Lower leg skin (tissue), 4 donors: ENCODE data around the gene CLASRP. TPM values are rescaled to one million over a fixed set of nuclear protein-coding genes. Genes with fewer than 3 reads are reported as not detected.

Experiments
- DNase-seq, 2 donors: peaks; one replicate each; pipeline ENCODE4 v3.0.0-alpha.2; 2019; ENCODE audit warnings: low spot score in 2 of 2
- H3K4me3 ChIP-seq: fragments of 200-600 bp; sonication (generic); 2 replicates; pipeline ENCODE4 v1.5.1; 2017; ENCODE audit warnings: mild to moderate bottlenecking, low read depth; ENCODE audit not compliant: poor library complexity, severe bottlenecking
- POLR2A ChIP-seq, 2 donors: fragments of 450-650 bp; IDR thresholded peaks; one replicate each; pipeline ENCODE4 v1.6.1; 2016 to 2017; ENCODE audit warnings: antibody characterized with exemption in 2 of 2, mild to moderate bottlenecking in 1 of 2, moderate library complexity in 1 of 2
- WGBS, 2 donors: methylation state at CpG; one replicate each; pipeline ENCODE4 v1.1.5; 2018; 5-methylcytosine and 5-hydroxymethylcytosine counted together
- intact Hi-C: fragments of 100-400 bp; cut with DNase I; formaldehyde crosslinking; loops from one replicate; pipeline ENCODE4 v1.15.0; 2023; ENCODE audit warnings: low total_unique reads
- total RNA-seq, 4 donors: library from RNA; depleted of rRNA; stranded (reverse); fragments of >200 nt; gene quantifications; one replicate each; pipeline ENCODE4 v1.1.0, GENCODE V29; 2016
- TF ChIP-seq, protein P1 (sequence below), 3 donors: fragments of 450-650 bp; IDR thresholded peaks; one replicate each; pipeline ENCODE4 v1.5.1; 2016; ENCODE audit warnings: antibody characterized with exemption in 3 of 3, mild to moderate bottlenecking in 3 of 3, moderate library complexity in 2 of 3

CLASRP gene
- total RNA-seq, 4 donors from 2014 or later = 59.9 to 207 (median 128) TPM

DNA sequence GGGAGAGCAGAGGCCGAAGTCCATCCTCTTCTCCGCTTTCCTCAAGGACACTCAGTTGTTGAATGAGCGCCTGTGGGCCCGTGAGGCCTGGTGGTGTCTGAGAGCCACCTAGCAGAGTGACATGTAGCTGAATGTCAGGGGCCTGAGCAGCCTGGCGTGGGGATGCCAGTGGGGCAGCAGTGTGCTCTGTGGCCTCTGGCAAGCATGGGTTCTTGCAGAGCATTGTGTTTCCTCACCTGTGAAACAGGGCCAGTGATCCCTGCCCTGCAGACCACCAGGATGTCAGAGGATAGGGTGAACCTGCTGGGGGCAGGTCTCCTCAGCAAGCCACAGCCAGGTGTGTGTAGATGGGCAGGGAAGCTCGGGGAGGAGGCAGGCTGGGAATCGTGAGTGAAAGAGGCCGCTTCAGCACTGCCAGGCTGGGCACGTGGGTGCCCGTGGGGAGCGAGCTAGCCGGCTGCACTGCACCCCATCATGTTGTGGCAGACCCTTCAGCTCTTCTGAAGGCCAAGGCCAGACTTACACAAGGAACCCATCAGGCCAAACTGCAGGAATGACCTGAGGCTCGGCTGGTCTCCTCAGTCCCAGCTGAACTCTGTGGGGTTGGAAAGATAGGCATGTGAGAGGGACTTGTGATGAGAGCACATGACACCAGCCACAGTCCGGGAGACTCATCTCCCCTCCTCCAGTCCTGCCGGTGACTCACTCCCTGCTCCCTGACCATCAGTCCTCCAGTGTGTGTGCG is 59.1 kb downstream of the CLASRP start:
- peak; percentile 61 to 94 for DNase-seq
- TF ChIP-seq, protein P1, sequence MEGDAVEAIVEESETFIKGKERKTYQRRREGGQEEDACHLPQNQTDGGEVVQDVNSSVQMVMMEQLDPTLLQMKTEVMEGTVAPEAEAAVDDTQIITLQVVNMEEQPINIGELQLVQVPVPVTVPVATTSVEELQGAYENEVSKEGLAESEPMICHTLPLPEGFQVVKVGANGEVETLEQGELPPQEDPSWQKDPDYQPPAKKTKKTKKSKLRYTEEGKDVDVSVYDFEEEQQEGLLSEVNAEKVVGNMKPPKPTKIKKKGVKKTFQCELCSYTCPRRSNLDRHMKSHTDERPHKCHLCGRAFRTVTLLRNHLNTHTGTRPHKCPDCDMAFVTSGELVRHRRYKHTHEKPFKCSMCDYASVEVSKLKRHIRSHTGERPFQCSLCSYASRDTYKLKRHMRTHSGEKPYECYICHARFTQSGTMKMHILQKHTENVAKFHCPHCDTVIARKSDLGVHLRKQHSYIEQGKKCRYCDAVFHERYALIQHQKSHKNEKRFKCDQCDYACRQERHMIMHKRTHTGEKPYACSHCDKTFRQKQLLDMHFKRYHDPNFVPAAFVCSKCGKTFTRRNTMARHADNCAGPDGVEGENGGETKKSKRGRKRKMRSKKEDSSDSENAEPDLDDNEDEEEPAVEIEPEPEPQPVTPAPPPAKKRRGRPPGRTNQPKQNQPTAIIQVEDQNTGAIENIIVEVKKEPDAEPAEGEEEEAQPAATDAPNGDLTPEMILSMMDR (IDR thresholded peaks at IDR 0.05) = no peak
- TF ChIP-seq POLR2A (IDR thresholded peaks at IDR 0.05) = no peak
- 59 to 63% methylated on average over 12 to 16 of the region's 16 CpGs for WGBS, 2 donors
- intact Hi-C loops = no loop called here
- H3K4me3 ChIP-seq = no peak overlapping the region

DNA sequence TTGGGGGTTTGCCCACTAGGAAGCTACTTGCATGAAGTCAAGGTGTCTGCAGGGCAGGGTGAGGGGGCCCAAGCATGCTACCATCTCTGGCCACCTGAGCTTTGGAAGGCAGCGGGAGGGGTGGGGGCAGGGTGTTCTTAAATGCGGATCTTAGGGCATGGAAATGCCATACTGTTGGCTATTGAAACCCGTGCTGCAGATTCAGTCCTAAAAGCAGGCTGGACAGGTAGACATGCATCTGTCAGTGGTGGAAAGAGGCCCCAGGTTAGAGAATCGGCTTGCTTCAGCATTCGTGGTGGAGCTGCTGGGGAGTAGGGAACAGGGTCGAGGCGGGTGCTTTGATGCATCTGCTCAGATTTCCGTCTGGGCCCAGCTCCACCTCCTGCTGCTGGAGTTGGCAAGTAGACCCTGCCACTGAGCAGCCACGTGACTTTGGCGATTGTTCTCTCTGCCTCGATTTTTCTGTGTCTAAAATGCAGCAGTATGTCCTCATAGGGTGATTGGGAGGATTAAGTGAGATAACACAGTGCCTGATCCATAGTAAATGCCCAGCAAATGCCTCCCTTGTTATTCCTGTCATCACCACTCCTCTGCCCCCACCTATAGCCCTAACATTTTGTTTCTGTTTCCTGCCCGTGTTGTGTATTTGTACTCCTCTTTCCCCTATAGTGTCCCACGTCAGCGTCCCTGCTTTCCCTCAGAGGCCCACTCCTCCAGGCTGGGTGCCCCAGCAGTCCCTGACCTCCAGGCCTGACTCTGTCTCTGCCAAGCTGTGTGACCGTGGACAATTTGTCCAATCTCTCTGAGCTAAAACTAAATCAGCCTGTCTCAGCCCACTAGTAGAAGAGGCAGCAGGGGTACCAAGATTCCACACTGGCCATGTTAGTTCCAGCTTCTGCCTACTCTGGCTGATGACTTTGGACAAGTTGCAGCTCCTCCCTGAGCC is 59.9 kb downstream of the CLASRP start:
- intact Hi-C loops = no loop called here
- H3K4me3 ChIP-seq = no peak overlapping the region
- TF ChIP-seq POLR2A (IDR thresholded peaks at IDR 0.05) = no peak
- TF ChIP-seq, protein P1 (IDR thresholded peaks at IDR 0.05) = no peak
- no peak for DNase-seq
- WGBS, 2 donors = 34 to 38% methylated on average over 15 of the region's 15 CpGs

DNA sequence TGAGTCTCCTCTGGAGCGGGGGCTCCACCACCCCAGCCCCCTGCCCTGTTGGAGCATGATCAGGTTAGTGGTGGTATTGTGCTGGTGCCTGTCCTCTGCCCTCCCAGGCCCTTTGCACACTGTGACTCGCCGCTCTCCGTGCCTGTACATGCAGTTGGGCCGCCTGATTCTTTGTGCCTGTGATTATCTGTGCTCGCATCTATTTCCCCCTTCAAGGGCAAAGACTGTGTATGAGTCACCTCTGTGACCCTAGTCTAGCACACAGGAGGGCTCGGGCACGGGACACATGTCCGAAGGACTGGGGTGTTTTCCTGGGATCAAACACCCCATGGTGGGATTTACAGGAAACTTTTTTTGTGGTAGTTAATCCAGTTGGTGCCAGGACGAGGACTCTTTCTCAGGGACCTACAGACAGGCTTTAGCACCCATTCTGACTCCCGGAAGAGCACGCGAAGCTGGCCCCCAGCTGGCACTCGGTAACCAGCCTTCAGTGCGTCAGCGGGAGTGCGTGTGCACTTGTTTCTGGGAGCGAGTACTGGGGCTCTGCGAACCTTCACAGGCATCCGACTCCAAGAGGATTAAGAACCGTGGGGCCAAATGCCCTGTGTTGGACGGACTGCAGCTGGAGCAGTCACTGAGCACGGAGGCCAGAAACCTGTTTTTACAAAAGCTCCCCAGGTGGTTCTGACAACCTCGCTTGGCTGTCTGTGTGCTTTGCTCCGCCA is 60.8 kb downstream of the CLASRP start:
- WGBS, 2 donors = 48 to 50% methylated on average over 23 to 25 of the region's 25 CpGs
- intact Hi-C loops = no loop called here
- no peak overlapping the region for H3K4me3 ChIP-seq
- DNase-seq = no peak
- TF ChIP-seq POLR2A (IDR thresholded peaks at IDR 0.05) = no peak
- TF ChIP-seq, protein P1 (IDR thresholded peaks at IDR 0.05) = no peak

DNA sequence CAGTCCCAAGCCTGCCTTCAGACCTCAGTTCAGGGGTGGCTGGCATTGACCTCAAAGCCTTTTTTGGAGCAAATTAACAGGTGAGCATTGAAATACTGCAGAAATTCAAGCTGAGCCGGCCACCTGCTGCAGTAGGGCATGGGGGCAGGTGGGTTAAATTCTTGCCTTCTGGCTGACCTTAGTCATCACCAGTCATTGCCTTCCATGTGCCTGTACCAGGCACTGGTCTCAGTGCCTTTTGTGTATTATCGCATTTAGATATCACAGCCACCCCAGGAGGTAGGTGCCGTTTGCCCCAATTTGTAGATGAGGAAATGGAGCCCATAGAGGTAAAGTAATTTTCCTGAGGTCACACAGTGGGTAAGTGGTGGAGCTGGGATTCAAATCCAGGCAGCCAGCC is 61.4 kb downstream of the CLASRP start:
- no peak for DNase-seq
- intact Hi-C loops = no loop called here
- TF ChIP-seq, protein P1 (IDR thresholded peaks at IDR 0.05) = no peak
- TF ChIP-seq POLR2A (IDR thresholded peaks at IDR 0.05) = no peak
- 82 to 92% methylated on average over 3 of the region's 3 CpGs for WGBS, 2 donors
- no peak overlapping the region for H3K4me3 ChIP-seq

DNA sequence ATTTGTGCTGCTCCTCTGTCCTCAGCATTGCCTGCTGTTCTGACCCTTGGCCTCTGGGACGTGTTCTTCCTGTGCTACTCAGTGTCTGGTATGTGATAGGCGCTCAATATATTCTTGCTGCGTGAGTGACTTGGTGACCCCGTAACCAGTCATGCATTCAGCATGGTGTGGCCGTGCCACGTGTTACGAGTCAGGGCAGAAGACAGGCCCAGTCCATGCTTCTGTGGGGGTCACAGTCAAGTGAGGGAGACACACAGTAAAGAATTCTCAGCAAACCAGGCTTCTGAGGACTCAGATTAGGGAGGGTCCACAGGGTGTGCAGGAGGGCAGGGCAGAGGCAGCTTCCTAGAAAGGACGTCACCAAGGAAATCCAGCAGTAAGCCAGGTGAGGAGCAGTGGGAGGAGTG is 62.0 kb downstream of the CLASRP start:
- no peak for DNase-seq
- intact Hi-C loops = no loop called here
- WGBS, 2 donors = 78 to 84% methylated on average over 8 of the region's 8 CpGs
- H3K4me3 ChIP-seq = no peak overlapping the region
- TF ChIP-seq POLR2A (IDR thresholded peaks at IDR 0.05) = no peak
- TF ChIP-seq, protein P1 (IDR thresholded peaks at IDR 0.05) = no peak
